HCT116 (cell line): ENCODE results near the gene TRIM13. TPM values are rescaled to one million over a fixed set of nuclear protein-coding genes. Genes with fewer than 3 reads are reported as not detected.
"Not testable (repeated sequence)": the region's sequence is repeated elsewhere in the genome, so short reads cannot be mapped to it uniquely, and the experiment has no call there.

Experiments used
- ATAC-seq: fragments of 200-7000 bp; cut with Tn5 transposase; 2 replicates; pipeline ENCODE4 v1.9.1; 2020; ENCODE audit warnings: mild to moderate bottlenecking, moderate library complexity
- BruUV-seq: library from RNA; stranded (reverse); fragments of 400-500 nt; replicated peaks from 2 replicates; lab custom pipeline; 2021; lab: Mats Ljungman, UMichigan
- CTCF ChIA-PET: fragments of 300-600 bp; sonication (Branson Sonifier 250); formaldehyde crosslinking; loops from one replicate; lab custom pipeline; 2021; ENCODE audit warnings: antibody characterized with exemption; lab: Charles Lee
- POLR2A ChIA-PET: fragments of 300-600, 350-600 bp; sonication (Branson Sonifier 250); formaldehyde crosslinking; loops from one replicate; lab custom pipeline; 2021; ENCODE audit warnings: antibody characterized with exemption; lab: Charles Lee
- RAD21 ChIA-PET, 2 experiments: fragments of 300-600 bp; sonication (Branson Sonifier 250); formaldehyde crosslinking; loops; one replicate each; lab custom pipeline; 2023; ENCODE audit warnings: low total read pairs in 2 of 2; ENCODE audit not compliant: uncharacterized antibody in 2 of 2, unreplicated experiment in 2 of 2, low non-redundant PET in 1 of 2; lab: Charles Lee
- DNase-seq: peaks from one replicate; pipeline ENCODE4 v3.0.0-alpha.2; 2010; ENCODE audit warnings: low read depth, low spot score
- H2AFZ ChIP-seq: fragments of 200-600 bp; shearing (Covaris generic), sonication (generic); 2 replicates; pipeline ENCODE4 v1.6.1; 2017; ENCODE audit warnings: low read depth, mixed run types, mixed read lengths, antibody characterized with exemption, low read length; ENCODE audit not compliant: poor library complexity, severe bottlenecking
- H3K27ac ChIP-seq: 2 replicates; pipeline ENCODE4 v1.5.1; 2012; ENCODE audit warnings: low read depth, low read length
- H3K27me3 ChIP-seq: fragments of 200-600 bp; sonication (generic); 2 replicates; pipeline ENCODE4 v1.6.1; 2016; ENCODE audit warnings: mixed run types, low read length, mixed read lengths; ENCODE audit not compliant: insufficient read depth
- H3K36me3 ChIP-seq, 2 experiments: fragments of 200-500 bp in 1 of 2; fragments of 200-600 bp in 1 of 2; sonication (Bioruptor generic) in 1 of 2; sonication (generic) in 1 of 2; 2 replicates each; pipeline versions ENCODE4 v1.5.1 to v1.6.1; 2014 to 2016; ENCODE audit warnings: low read length in 2 of 2, inconsistent platforms in 1 of 2, mixed read lengths in 1 of 2, mixed run types in 1 of 2; ENCODE audit not compliant: insufficient read depth in 2 of 2, control insufficient read depth in 1 of 2
- H3K4me1 ChIP-seq, 2 experiments: fragments of 200-600 bp in 1 of 2; sonication (generic) in 1 of 2; 2 replicates each; pipeline versions ENCODE4 v1.5.1 to v1.6.1; 2012 to 2017; ENCODE audit warnings: low read length in 2 of 2, inconsistent platforms in 1 of 2, mild to moderate bottlenecking in 1 of 2, mixed read lengths in 1 of 2, mixed run types in 1 of 2, moderate library complexity in 1 of 2; ENCODE audit not compliant: insufficient read depth in 2 of 2, control insufficient read depth in 1 of 2
- H3K4me2 ChIP-seq: fragments of 200-600 bp; sonication (generic); 2 replicates; pipeline ENCODE4 v1.6.1; 2017; ENCODE audit warnings: mixed run types, low read length, mixed read lengths
- H3K4me3 ChIP-seq, 2 experiments: fragments of 200-600 bp in 1 of 2; sonication (generic) in 1 of 2; replicated peaks in 1 of 2; 2 replicates each; pipeline ENCODE4 v1.5.1; 2011 to 2016; ENCODE audit warnings: low read length in 2 of 2, control low read depth in 1 of 2, low read depth in 1 of 2, mild to moderate bottlenecking in 1 of 2, mixed read lengths in 1 of 2, mixed run types in 1 of 2
- H3K79me2 ChIP-seq: fragments of 200-600 bp; sonication (generic); 2 replicates; pipeline ENCODE4 v1.6.1; 2017; ENCODE audit warnings: mild to moderate bottlenecking, mixed run types, low read length, moderate library complexity, mixed read lengths; ENCODE audit not compliant: insufficient read depth
- H3K9ac ChIP-seq: fragments of 200-600 bp; sonication (generic); 2 replicates; pipeline ENCODE4 v1.6.1; 2016; ENCODE audit warnings: low read length, mixed read lengths
- H3K9me2 ChIP-seq: fragments of 200-600 bp; sonication (generic), shearing (Covaris generic); 2 replicates; pipeline ENCODE4 v1.6.1; 2017; ENCODE audit warnings: mixed run types, mild to moderate bottlenecking, moderate library complexity; ENCODE audit not compliant: insufficient read depth
- H3K9me3 ChIP-seq, 2 experiments: fragments of 200-500 bp in 1 of 2; fragments of 200-600 bp in 1 of 2; sonication (Bioruptor generic) in 1 of 2; sonication (generic) in 1 of 2; 2 replicates each; pipeline ENCODE4 v1.6.1; 2014 to 2017; ENCODE audit warnings: low read length in 2 of 2, mixed read lengths in 2 of 2, inconsistent platforms in 1 of 2, low read depth in 1 of 2, mild to moderate bottlenecking in 1 of 2, mixed run types in 1 of 2, moderate library complexity in 1 of 2; ENCODE audit not compliant: control insufficient read depth in 1 of 2, insufficient read depth in 1 of 2
- H4K20me1 ChIP-seq: fragments of 200-600 bp; sonication (generic), shearing (Covaris generic); 2 replicates; pipeline ENCODE4 v1.6.1; 2017; ENCODE audit warnings: mixed run types, mild to moderate bottlenecking, moderate library complexity; ENCODE audit not compliant: insufficient read depth
- ELF1 ChIP-seq: IDR thresholded peaks from 2 replicates; pipeline ENCODE4 v1.6.1; 2012; ENCODE audit warnings: low read depth, borderline replicate concordance
- EZH2 ChIP-seq: fragments of 200-600 bp; sonication (generic); IDR thresholded peaks from 2 replicates; pipeline ENCODE4 v1.6.1; 2017; ENCODE audit warnings: antibody characterized with exemption, mixed run types
- SRF ChIP-seq: IDR thresholded peaks from 2 replicates; pipeline ENCODE4 v1.6.1; 2012; ENCODE audit warnings: low read depth
- YY1 ChIP-seq: IDR thresholded peaks from 2 replicates; pipeline ENCODE4 v1.6.1; 2011; ENCODE audit warnings: low read length, low read depth, moderate library complexity, mild to moderate bottlenecking; ENCODE audit not compliant: insufficient replicate concordance; ENCODE audit errors: extremely low read depth
- intact Hi-C: fragments of 100-400 bp; cut with micrococcal nuclease; formaldehyde crosslinking; loops from 2 replicates; pipeline ENCODE4 v1.10.0; 2022
- total RNA-seq: library from RNA; stranded (reverse); gene quantifications from one replicate; pipeline ENCODE4 v1.2.1, GENCODE V29; 2021; ENCODE audit not compliant: unreplicated experiment
- TF ChIP-seq, protein P1 (sequence below), 3 experiments: fragments of 200-600 bp in 1 of 3; sonication (generic) in 1 of 3; IDR thresholded peaks in 2 of 3; conservative IDR thresholded peaks in 1 of 3; 2 replicates each; pipeline ENCODE4 v1.5.1; 2012 to 2017; ENCODE audit warnings: low read depth in 2 of 3, low read length in 2 of 3, antibody characterized with exemption in 1 of 3, borderline replicate concordance in 1 of 3, control low read depth in 1 of 3, mild to moderate bottlenecking in 1 of 3, mixed read lengths in 1 of 3, mixed run types in 1 of 3, moderate library complexity in 1 of 3; ENCODE audit not compliant: insufficient read depth in 1 of 3

Gene TRIM13
- total RNA-seq, 1 experiment from 2014 or later: 24.6 TPM

DNA sequence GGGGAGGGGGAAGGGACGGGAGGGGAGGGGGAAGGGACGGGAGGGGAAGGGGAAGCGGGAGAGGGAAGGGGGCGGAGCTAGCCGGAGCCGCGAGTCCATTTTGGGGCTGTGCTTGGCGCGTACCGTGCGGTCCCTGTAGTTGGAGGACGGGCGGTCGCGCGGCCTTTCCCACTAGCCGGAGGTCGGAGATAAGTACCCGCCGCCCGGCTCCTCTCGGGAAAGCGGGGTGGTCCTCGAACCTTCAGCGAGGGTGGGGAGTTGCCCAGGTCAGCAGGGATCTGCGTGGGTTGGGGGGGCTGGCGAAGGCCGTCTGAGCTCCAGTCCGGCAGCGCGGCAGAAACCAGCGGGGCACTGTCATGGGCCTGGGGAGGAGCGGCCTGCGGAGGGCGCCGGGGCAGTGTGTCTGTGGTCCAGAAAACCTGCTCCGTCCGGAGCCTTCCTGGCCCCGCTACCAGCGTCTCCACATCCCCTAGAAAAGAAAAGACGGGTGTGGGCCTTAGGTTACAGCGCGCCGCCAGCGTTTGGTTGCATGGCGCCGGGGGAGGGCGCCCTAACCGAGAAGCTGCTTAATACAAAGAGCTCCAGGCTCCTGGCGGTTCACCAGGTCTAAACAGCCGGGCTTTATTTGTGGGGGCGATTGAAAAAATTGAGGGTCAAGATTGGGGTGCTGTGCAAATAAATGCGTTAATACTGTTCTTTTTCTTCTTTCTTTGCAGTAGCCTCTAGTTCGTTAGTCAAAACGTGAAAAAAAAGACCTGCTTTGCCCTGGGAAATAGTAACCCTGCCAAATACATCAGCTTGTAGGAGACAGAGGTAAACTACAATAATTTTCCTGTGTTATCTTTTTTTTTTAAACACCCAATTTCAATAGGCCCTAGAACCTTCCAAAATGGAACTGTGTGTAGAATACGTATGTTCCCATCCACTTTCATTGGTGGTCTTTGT lies at the start of gene TRIM13 (continued):
- TF ChIP-seq YY1 (no peak), ELF1 (no peak; the same call in 1 of the 2 replicates), EZH2 (no peak), SRF (no peak)
- TF ChIP-seq, protein P1, sequence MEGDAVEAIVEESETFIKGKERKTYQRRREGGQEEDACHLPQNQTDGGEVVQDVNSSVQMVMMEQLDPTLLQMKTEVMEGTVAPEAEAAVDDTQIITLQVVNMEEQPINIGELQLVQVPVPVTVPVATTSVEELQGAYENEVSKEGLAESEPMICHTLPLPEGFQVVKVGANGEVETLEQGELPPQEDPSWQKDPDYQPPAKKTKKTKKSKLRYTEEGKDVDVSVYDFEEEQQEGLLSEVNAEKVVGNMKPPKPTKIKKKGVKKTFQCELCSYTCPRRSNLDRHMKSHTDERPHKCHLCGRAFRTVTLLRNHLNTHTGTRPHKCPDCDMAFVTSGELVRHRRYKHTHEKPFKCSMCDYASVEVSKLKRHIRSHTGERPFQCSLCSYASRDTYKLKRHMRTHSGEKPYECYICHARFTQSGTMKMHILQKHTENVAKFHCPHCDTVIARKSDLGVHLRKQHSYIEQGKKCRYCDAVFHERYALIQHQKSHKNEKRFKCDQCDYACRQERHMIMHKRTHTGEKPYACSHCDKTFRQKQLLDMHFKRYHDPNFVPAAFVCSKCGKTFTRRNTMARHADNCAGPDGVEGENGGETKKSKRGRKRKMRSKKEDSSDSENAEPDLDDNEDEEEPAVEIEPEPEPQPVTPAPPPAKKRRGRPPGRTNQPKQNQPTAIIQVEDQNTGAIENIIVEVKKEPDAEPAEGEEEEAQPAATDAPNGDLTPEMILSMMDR (IDR thresholded peaks at IDR 0.05 in 2 of 3, conservative IDR thresholded peaks at IDR 0.05 in 1 of 3; ENCODE audit: borderline replicate concordance in 1 of 3, insufficient read depth in 1 of 3, low read depth in 2 of 3, low read length in 2 of 3): peak; percentile 64 to 83 (median 76); a peak in 5 of 6 replicates
- TF ChIP-seq, all 23 proteins: peak for 9

DNA sequence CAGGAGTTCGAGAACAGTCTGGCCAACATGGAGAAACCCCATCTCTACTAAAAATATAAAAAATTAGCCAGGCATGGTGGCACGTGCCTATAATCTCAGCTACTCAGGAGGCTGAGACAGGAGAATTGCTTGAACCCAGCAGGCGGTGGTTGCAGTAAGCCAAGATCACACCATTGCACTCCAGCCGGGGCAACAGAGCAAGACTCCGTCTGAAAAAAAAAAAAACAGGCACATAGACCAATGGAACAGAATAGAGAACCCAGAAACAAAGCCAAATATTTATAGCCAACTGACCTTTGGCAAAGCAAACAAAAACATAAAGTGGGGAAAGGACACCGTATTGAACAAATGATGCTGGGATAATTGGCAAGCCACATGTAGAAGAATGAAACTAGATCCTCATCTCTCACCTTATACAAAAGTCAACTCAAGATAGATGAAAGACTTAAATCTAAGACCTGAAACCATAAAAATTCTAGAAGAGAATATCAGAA lies 48.0 kb upstream of the TRIM13 start:
- intact Hi-C loops, H3K27ac ChIP-seq, H3K4me1 ChIP-seq, DNase-seq, H3K4me3 ChIP-seq, H3K27me3 ChIP-seq, POLR2A ChIA-PET, H4K20me1 ChIP-seq, RAD21 ChIA-PET, ATAC-seq, H3K4me2 ChIP-seq, H3K9ac ChIP-seq, H3K79me2 ChIP-seq, H3K9me3 ChIP-seq, H3K36me3 ChIP-seq, H3K9me2 ChIP-seq, H2AFZ ChIP-seq, BruUV-seq: not testable (repeated sequence)
- CTCF ChIA-PET: interaction anchor here (0.8 kb wide), 1 partner anchor 13 kb away, joined by 4 read pairs; the partner anchor contains the start of gene SPRYD7
